Uterine smooth muscle cell (primary cell): ENCODE results near the gene CGGBP1. TPM values are rescaled to one million over a fixed set of nuclear protein-coding genes. Genes with fewer than 3 reads are reported as not detected.

ENCODE experiments used
- total RNA-seq: library from RNA; depleted of rRNA; stranded (reverse); fragments of >200 nt; gene quantifications from 2 replicates; pipeline ENCODE4 v1.2.3, GENCODE V29; 2014

Gene CGGBP1
- 65.7 and 77.1 TPM in 2 replicates for total RNA-seq

DNA sequence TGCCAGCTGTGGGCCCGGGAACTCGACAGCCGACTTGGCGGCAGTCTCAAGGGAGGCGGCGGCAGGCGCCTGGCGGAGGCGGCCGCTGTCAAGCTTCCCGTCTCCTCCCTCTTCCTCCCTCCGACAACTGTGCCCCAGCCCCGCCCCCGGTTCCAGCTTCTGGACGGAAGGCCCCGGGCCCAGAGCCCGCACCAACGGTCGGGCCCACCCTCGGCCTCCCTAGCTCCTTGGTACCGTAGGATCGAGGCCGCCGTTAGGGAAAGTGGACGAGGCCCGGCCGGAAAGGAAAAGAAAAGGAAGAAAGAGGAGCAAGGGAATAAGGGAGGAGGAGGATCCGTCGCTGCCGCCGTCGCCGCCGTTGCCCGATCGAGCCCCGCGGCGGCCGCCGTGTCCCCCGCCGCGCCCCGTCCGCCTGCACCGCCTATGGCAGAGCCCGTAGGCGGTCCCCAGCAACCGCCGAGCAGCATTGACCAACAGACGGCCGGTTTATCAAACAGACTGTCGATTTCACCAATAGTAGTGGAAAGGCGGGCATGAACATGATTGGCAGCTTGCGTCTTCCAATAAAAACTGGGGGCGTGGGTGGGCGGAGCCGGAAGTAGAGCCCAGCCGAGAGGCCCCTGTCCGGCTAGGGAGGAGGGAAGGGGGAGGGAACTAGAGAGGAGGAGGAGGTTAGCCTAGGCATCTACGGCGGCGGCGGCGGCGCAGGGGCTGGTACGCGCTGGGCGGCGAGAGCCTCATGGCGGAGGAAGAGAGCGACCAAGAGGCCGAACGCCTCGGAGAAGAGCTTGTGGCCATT lies at the start of gene CGGBP1, which contains the start of gene ZNF654:
Gene CGGBP1, minus strand, starts transcription at position 425 of the 799 bp plus-strand sequence. CDS start 3,029 bp downstream, outside the sequence.
Gene ZNF654, plus strand, starts transcription at position 675 of the 799 bp plus-strand sequence. Its CDS starts 65 bp downstream, at position 740.

Other genes starting within 250 kb of the CGGBP1 start
- 17.5 and 24.6 TPM in 2 replicates for gene ZNF654, start 250 bp upstream of the CGGBP1 start, total RNA-seq
- 26.4 and 27.0 TPM in 2 replicates for gene C3orf38, start 91.0 kb upstream of the CGGBP1 start, total RNA-seq